Stimulated activated CD8-positive, alpha-beta memory T cell treated with anti-CD3 and anti-CD28 coated beads, Interleukin-12 subunit alpha, Interleukin-12 subunit beta, amount 100 ng/mL, for 4 hours (primary cell): ENCODE results near the gene ARHGAP23.
"Not testable (repeated sequence)": the region's sequence is repeated elsewhere in the genome, so short reads cannot be mapped to it uniquely, and the experiment has no call there.

ENCODE experiments used
- DNase-seq: peaks from one replicate; pipeline ENCODE4 v3.0.0-alpha.2; 2020; ENCODE audit warnings: low read depth

Gene ARHGAP23

DNA sequence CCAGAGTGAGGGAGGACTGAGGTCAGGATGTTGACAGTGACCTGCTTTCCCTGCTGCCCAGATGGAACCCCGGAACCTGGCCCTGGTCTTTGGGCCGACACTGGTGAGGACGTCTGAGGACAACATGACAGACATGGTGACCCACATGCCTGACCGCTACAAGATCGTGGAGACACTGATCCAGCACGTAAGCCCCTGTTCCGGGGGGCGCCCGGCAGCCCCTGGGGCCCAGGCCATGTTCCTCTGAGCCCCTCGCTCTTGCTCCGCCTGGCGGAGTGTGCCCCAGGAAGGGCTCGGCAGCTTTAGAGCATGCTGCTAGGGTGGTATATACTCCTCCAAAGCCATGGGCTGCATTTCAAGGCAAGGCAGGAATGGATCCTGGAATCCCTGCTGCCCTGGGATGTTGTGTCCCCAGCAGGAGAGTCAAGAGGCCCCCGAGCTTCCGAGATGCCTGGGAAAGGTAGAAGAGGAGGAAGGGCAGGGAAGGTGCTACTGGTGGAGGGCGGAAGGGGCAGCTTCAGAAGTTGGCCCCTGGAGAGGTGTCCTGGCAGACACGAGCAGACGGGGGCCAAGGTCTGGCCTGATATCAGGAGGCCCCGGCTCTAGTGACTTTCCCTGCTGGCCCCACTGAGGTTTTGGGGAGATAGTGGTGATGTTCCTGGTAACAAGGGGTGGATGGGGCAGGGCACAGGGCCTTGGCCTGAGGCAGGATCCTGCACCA is 63.2 kb downstream of the ARHGAP23 start:
- DNase-seq: not testable (repeated sequence)

DNA sequence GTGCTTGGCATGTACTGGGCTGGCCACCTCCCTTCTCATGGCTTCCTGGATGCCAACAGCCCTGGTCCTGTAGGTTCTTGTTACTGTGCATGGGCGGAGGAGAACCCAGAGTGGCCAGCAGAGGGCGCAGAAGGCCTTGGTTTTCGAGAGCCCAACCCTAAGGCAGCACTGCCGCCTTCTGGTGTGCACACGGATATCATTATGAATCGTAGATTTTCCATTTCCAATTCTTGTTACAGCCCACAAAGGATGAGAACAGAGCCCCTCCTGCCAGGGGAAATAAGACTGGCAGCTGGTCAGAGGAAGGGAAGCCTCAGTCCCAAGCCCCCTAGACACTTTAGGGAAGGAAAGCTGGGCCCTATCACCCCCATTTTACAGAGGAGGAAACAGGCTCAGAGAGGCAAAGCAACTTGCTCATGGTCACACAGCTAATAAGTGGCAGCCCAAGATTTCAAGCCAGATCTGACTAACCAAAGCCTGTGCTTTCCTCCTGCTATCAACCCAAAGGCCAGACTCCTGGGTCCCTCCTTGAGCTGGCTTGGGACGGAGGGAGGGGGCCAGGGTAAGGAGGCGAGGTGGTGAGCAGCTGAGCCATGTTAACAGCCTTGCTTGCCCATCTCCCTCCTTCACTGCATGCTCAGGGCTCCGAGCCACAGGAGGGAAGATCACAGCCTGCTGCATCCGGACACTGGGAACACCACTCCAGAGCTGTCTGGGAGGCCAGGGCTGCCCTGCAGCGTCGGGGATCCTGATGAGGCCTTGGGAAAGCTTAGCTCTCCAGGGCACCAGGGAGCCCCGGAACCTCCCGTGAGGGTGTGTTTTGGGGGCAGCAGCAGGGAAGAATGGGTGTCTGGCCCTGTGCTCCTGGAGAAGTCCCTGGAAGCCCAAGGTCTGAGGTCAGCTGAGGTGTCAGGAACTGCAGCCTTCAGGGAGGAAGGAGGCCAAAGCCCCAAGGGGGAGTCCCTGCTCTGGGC is 64.1 kb downstream of the ARHGAP23 start:
- peak; percentile 70 for DNase-seq

- DNase-seq: not testable (repeated sequence)
Observed at GRCh38 chr17:38494152-38494551, 65.9 kb downstream of the ARHGAP23 start.

GRCh38 chr17:38497656-38498055 is 69.4 kb downstream of the ARHGAP23 start:
- not testable (repeated sequence) for DNase-seq

GRCh38 chr17:38498353-38498752 is 70.1 kb downstream of the ARHGAP23 start:
- no peak for DNase-seq

DNA sequence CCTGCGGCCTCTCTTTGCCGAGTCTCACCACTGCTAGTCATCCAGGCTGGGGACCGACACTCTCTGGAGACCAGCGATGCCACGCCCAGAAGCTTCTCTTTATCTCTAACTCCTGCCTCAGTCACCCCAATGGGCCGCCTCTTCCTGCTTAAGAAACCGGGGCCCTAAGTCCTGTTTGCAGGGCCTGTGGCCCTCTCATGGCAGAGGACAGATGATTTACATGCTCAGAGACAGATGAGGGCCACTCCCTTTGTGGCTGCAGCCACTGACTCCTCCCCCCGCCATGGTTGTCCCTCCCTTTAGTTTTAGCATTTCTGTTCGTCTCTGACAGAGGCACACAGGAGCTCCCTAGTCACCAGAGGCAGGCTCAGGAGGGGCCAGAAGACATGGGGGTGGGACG is 71.0 kb downstream of the ARHGAP23 start:
- not testable (repeated sequence) for DNase-seq

- not testable (repeated sequence) for DNase-seq
Observed at GRCh38 chr17:38501718-38502117, 73.5 kb downstream of the ARHGAP23 start.

GRCh38 chr17:38503286-38503913 is 75.1 kb downstream of the ARHGAP23 start:
- DNase-seq: not testable (repeated sequence)

GRCh38 chr17:38504216-38504615 is 76.0 kb downstream of the ARHGAP23 start:
- no peak for DNase-seq

- no peak for DNase-seq
Observed at GRCh38 chr17:38507436-38507835, 79.2 kb downstream of the ARHGAP23 start.

GRCh38 chr17:38507921-38508569 is 79.8 kb downstream of the ARHGAP23 start:
- no peak for DNase-seq

- DNase-seq: no peak
Observed at GRCh38 chr17:38508570-38508950, 80.3 kb downstream of the ARHGAP23 start.

DNA sequence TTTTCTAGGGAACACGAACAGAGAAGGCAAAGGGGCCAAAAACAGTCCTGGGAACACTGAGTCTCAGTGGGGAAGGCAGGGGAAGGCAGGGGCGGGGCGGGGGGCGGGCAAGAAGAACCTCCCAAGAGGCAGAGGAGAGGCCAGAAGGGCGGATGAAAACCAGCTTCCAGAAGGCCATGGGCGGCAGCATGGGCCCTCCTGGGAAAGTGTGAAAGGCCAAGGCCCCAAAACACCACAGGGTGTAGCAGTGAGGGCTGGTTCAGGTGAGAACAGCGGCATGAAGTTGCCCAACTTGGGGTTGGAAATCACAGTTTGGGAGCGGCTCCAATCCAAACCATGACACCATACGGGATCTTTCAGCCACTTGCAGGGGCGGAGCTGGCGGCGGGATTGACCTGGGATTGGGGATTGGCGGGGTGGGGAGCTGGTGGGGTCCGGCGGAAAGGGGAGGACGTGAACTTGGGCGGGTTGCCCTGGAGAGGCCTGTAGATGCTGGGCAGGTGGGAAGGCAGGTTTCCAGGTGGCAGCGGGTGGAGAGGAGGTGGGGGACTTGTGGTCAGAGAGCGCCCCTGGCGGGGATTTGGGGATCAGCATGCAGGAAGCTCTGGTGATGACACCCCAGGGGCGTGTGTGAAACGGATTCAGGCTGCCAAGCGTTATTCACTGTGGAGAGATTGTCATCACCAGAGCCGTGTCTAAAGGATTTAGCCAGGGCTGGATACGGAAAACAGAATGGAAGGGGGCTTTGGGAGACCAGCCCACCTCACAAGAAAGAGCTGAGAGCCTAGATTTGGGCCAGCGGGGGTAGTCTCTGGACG is 80.9 kb downstream of the ARHGAP23 start:
- DNase-seq: peak; percentile 32

DNA sequence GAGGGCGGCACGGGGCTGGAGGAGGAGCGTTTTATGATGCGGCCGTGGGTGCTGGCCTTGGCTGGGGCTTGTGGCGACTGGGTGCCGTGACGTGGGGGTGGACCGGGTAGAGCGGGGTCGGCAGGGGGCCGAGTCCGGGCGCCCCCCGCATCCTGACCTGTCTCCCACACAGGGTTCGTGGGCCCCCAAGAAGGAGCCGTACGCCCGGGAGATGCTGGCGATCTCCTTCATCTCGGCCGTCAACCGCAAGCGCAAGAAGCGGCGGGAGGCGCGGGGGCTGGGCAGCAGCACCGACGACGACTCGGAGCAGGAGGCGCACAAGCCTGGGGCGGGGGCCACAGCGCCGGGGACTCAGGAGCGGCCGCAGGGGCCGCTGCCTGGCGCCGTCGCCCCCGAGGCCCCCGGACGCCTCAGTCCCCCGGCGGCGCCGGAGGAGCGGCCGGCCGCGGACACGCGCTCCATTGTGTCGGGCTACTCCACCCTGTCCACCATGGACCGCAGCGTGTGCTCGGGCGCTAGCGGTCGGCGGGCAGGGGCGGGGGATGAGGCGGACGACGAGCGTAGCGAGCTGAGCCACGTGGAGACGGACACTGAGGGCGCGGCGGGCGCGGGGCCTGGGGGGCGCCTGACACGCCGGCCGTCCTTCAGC is 81.6 kb downstream of the ARHGAP23 start:
- DNase-seq: no peak

DNA sequence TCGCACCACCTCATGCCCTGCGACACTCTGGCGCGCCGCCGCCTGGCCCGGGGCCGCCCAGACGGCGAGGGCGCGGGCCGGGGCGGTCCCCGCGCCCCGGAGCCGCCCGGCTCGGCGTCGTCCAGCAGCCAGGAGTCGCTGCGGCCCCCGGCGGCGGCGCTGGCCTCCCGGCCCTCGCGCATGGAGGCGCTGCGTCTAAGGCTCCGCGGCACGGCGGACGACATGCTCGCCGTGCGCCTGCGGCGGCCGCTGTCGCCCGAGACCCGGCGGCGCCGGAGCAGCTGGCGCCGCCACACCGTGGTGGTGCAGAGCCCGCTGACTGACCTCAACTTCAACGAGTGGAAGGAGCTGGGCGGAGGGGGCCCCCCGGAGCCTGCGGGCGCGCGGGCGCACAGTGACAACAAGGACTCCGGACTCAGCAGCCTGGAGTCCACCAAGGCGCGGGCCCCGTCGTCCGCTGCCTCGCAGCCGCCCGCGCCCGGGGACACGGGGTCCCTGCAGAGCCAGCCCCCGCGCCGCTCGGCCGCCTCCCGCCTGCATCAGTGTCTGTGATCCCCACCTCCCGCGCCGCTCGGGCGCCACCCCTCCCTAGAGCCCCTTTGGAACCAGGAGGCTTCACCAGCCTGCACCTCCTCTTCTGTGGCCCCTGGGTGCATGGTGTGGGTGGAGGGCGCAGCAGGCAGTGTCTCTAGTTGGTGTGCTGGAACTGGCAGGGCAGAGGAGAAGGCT is 82.3 kb downstream of the ARHGAP23 start:
- DNase-seq: no peak

GRCh38 chr17:38511150-38512108 is 83.2 kb downstream of the ARHGAP23 start:
- no peak for DNase-seq

- no peak for DNase-seq
Observed at GRCh38 chr17:38512473-38513058, 84.3 kb downstream of the ARHGAP23 start.

DNA sequence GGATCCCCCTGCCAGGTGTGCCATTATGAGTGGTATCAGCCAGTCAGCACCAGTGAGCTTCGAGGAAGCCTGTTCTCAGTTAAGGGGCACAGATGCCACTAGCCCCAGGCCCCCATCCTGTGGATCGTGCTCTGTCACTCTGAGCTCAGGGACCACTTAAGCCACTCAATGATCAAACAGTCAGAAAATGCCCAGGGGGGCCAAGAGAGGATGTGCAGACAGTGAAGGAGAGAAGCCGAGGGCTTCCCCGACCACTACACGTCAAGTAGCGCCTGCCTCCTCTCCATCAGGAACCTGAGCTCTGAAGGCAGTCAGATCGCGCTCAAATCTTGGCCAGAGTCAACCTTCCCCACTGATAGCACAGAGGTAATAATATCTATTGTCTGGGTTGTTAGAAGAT is 98.3 kb downstream of the ARHGAP23 start:
- DNase-seq: not testable (repeated sequence)
